ENCODE measurements around the gene GET3. TPM values are rescaled to one million over a fixed set of nuclear protein-coding genes. Genes with fewer than 3 reads are reported as not detected.

The GET3 gene
- total and polyA plus RNA-seq, 2 of the 13 experiments (the other 11 are each of a cell fraction or from before 2014, with no cell fraction given) = 57.7 to 59.4 TPM

DNA sequence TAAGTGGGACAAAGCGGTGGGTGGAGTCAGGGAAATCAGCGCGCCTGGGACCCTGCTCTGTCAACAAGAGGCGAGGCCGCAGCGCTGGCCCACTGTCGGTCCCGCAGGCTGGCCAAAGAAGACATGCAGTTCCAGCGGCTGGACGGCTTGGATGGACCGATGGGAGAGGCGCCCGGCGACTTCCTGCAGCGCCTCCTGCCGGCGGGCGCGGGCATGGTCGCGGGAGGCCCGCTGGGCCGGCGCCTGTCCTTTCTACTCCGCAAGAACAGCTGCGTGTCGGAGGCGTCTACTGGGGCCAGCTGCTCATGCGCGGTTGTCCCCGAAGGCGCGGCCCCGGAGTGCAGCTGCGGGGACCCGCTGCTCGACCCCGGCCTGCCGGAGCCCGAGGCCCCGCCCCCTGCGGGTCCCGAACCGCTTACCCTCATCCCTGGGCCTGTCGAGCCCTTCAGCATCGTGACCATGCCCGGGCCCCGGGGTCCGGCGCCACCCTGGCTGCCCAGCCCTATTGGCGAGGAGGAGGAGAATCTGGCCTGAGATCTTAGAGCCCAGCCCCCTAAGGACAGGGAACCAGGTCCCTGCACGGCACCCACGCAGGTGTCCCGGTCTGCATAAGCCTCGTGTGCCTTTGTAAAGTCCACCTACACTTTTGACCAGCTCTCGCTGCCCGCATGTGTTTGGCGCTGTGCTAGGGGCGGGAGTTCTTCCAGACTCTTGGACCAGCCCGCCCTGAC is 20.4 kb downstream of the GET3 start (continued):
- TF ChIP-seq, protein P1, sequence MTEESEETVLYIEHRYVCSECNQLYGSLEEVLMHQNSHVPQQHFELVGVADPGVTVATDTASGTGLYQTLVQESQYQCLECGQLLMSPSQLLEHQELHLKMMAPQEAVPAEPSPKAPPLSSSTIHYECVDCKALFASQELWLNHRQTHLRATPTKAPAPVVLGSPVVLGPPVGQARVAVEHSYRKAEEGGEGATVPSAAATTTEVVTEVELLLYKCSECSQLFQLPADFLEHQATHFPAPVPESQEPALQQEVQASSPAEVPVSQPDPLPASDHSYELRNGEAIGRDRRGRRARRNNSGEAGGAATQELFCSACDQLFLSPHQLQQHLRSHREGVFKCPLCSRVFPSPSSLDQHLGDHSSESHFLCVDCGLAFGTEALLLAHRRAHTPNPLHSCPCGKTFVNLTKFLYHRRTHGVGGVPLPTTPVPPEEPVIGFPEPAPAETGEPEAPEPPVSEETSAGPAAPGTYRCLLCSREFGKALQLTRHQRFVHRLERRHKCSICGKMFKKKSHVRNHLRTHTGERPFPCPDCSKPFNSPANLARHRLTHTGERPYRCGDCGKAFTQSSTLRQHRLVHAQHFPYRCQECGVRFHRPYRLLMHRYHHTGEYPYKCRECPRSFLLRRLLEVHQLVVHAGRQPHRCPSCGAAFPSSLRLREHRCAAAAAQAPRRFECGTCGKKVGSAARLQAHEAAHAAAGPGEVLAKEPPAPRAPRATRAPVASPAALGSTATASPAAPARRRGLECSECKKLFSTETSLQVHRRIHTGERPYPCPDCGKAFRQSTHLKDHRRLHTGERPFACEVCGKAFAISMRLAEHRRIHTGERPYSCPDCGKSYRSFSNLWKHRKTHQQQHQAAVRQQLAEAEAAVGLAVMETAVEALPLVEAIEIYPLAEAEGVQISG (CRISPR knock-in tag; IDR thresholded peaks at IDR 0.05) = peak; percentile 86
- peak; percentile 35 for TF ChIP-seq SKI (IDR thresholded peaks at IDR 0.05; ENCODE audit: partially characterized antibody)
- TF ChIP-seq, protein P2, sequence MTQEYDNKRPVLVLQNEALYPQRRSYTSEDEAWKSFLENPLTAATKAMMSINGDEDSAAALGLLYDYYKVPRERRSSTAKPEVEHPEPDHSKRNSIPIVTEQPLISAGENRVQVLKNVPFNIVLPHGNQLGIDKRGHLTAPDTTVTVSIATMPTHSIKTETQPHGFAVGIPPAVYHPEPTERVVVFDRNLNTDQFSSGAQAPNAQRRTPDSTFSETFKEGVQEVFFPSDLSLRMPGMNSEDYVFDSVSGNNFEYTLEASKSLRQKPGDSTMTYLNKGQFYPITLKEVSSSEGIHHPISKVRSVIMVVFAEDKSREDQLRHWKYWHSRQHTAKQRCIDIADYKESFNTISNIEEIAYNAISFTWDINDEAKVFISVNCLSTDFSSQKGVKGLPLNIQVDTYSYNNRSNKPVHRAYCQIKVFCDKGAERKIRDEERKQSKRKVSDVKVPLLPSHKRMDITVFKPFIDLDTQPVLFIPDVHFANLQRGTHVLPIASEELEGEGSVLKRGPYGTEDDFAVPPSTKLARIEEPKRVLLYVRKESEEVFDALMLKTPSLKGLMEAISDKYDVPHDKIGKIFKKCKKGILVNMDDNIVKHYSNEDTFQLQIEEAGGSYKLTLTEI (CRISPR knock-in tag; conservative IDR thresholded peaks at IDR 0.05) = no peak
- peak; percentile 46; the same call in 1 of the 2 replicates for TF ChIP-seq ZBTB38 (CRISPR knock-in tag; IDR thresholded peaks at IDR 0.05)
- TF ChIP-seq RXRA (CRISPR knock-in tag; IDR thresholded peaks at IDR 0.05) = peak; percentile 35; the same call in 1 of the 2 replicates
- TF ChIP-seq, protein P3, sequence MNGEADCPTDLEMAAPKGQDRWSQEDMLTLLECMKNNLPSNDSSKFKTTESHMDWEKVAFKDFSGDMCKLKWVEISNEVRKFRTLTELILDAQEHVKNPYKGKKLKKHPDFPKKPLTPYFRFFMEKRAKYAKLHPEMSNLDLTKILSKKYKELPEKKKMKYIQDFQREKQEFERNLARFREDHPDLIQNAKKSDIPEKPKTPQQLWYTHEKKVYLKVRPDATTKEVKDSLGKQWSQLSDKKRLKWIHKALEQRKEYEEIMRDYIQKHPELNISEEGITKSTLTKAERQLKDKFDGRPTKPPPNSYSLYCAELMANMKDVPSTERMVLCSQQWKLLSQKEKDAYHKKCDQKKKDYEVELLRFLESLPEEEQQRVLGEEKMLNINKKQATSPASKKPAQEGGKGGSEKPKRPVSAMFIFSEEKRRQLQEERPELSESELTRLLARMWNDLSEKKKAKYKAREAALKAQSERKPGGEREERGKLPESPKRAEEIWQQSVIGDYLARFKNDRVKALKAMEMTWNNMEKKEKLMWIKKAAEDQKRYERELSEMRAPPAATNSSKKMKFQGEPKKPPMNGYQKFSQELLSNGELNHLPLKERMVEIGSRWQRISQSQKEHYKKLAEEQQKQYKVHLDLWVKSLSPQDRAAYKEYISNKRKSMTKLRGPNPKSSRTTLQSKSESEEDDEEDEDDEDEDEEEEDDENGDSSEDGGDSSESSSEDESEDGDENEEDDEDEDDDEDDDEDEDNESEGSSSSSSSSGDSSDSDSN (CRISPR knock-in tag; IDR thresholded peaks at IDR 0.05) = peak; percentile 56
- 0 out of 2 replicates have a peak, but pooled peaks have one; percentile 55 for TF ChIP-seq ZSCAN29 (CRISPR knock-in tag; conservative IDR thresholded peaks at IDR 0.05)
- TF ChIP-seq, protein P4, sequence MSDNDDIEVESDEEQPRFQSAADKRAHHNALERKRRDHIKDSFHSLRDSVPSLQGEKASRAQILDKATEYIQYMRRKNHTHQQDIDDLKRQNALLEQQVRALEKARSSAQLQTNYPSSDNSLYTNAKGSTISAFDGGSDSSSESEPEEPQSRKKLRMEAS (IDR thresholded peaks at IDR 0.05) = peak; percentile 47
- no peak for TF ChIP-seq MAZ (IDR thresholded peaks at IDR 0.05; ENCODE audit: borderline replicate concordance, low read depth, low read length)
- 0 out of 2 replicates have a peak, but pooled peaks have one; percentile 25 for TF ChIP-seq MAZ (CRISPR knock-in tag; IDR thresholded peaks at IDR 0.05; ENCODE audit: low read depth)
- TF ChIP-seq, protein P5, sequence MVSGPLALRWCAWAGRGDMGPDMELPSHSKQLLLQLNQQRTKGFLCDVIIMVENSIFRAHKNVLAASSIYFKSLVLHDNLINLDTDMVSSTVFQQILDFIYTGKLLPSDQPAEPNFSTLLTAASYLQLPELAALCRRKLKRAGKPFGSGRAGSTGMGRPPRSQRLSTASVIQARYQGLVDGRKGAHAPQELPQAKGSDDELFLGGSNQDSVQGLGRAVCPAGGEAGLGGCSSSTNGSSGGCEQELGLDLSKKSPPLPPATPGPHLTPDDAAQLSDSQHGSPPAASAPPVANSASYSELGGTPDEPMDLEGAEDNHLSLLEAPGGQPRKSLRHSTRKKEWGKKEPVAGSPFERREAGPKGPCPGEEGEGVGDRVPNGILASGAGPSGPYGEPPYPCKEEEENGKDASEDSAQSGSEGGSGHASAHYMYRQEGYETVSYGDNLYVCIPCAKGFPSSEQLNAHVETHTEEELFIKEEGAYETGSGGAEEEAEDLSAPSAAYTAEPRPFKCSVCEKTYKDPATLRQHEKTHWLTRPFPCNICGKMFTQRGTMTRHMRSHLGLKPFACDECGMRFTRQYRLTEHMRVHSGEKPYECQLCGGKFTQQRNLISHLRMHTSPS (CRISPR knock-in tag; IDR thresholded peaks at IDR 0.05; ENCODE audit: low read depth) = peak; percentile 12; the same call in 1 of the 2 replicates
- TF ChIP-seq ZMAT3 (CRISPR knock-in tag; conservative IDR thresholded peaks at IDR 0.05) = 0 out of 2 replicates have a peak, but pooled peaks have one; percentile 35
- TF ChIP-seq HES4 (CRISPR knock-in tag; IDR thresholded peaks at IDR 0.05; ENCODE audit: borderline replicate concordance) = 0 out of 2 replicates have a peak, but pooled peaks have one; percentile 74
- TF ChIP-seq HOXA3 (CRISPR knock-in tag; IDR thresholded peaks at IDR 0.05) = peak; percentile 50; the same call in 1 of the 2 replicates
- TF ChIP-seq, protein P6, sequence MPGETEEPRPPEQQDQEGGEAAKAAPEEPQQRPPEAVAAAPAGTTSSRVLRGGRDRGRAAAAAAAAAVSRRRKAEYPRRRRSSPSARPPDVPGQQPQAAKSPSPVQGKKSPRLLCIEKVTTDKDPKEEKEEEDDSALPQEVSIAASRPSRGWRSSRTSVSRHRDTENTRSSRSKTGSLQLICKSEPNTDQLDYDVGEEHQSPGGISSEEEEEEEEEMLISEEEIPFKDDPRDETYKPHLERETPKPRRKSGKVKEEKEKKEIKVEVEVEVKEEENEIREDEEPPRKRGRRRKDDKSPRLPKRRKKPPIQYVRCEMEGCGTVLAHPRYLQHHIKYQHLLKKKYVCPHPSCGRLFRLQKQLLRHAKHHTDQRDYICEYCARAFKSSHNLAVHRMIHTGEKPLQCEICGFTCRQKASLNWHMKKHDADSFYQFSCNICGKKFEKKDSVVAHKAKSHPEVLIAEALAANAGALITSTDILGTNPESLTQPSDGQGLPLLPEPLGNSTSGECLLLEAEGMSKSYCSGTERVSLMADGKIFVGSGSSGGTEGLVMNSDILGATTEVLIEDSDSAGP (CRISPR knock-in tag; IDR thresholded peaks at IDR 0.05; ENCODE audit: borderline replicate concordance) = peak; percentile 70; the same call in 1 of the 2 replicates

Measured in HepG2 (cell line).